CD4-positive, alpha-beta T cell treated with Interleukin-17A for 4 hours (primary cell): ENCODE measurements around the gene ADCY2.
A peak's percentile ranks its signal among the peaks of the same experiment; 100 is the strongest.

Experiments
- DNase-seq: peaks from one replicate; pipeline ENCODE4 v3.0.0-alpha.2; 2020; ENCODE audit warnings: mixed read lengths

The ADCY2 gene

DNA sequence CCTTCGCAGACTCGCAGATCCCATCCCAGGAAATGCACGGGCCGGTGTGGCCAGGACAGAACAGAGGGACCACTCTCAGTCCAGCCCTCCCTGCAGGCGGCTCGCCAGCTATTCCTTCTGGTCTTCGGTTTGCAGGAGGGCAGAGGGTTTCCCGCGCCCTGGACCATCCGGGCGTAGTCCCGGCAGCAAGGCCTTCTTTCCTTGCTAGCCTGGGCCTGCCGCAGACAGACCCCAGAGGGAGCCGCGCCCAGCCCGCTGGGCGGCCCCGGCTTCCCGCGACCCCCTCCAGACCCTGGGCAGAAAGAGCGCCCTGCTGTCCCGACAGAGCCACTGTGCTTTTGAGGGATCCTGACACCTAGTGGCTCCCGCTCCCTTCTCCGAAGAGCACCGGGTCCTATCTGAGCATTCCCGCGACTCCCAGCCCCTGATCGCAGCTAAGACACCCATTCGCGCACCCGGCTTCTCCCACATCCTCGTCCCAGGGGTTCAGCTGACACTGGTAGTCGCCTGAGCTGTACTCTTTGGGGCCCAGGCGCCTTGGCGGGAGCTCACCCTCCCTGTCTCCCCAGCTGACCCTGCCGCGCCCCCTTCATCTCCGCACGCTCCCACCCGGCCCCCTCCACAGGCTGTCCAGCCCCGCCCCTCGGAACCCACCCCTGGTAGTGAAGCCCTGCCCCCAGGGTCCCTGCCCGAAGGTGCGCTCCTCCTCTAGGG, 453.9 kb downstream of the ADCY2 start:
- DNase-seq: peak; percentile 45

DNA sequence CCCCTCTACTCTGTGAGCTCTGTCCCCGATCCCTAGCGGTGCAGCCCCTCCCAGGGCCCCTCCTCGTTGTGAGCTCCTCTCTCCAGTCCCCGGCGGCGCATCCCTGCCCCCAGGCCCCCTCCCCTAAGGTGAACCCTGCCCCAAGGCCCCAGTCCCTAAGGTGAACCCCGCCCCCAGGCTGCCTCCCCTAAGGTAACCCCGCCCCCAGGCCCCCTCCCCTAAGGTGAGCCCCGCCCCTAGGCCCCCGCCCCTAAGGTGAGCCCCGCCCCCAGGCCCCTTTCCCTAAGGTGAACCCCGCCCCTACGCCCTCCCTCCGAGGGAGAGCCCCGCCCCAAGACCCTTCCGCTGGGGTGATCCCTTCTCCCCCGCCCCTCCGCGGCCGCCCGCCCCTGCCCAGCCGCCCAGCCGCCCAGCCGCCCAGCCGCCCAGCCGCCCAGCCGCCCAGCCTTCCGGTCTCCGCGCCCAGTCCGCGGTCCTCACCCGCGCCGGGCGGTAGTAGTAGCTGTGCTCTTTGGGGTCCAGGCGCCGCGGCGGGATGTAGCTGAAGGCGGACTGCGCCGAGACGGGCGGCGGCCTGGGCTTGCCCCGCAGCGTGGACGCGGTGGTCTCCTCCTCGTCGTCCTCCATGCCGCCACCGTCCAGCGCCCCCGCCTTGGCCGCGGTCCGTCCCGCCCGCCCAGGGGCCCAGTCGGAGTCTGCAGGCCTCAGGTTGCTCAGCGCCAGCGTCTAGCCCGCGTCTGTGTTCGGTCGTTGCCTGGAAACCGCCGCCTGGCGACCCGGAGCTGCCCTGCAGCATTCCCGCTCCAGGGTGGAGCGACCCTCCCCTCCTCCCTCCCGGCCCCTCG, 454.7 kb downstream of the ADCY2 start, which contains the start of gene CFAP90:
CFAP90 (minus strand) TSS at position 739 of the 845 bp plus-strand sequence; CDS start at position 627, 112 bp downstream.
- DNase-seq: peak; percentile 76

DNA sequence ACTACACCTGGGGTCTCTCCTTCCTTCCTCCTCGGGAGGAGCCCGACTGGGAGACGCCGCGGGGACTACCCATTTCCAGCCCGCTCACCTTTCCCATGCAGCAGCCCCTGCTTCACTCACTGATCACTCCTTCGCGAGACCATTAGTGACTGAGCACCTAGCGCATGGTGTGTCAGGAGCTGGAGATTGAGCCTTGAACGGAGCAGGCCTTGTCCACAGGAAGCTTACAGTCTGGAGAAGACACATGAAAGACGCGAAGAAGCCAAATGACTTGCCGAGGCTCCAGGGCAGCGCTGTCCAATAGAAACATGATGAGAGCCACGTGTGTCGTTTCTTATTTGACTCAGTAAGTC, 455.3 kb downstream of the ADCY2 start:
- no peak for DNase-seq

DNA sequence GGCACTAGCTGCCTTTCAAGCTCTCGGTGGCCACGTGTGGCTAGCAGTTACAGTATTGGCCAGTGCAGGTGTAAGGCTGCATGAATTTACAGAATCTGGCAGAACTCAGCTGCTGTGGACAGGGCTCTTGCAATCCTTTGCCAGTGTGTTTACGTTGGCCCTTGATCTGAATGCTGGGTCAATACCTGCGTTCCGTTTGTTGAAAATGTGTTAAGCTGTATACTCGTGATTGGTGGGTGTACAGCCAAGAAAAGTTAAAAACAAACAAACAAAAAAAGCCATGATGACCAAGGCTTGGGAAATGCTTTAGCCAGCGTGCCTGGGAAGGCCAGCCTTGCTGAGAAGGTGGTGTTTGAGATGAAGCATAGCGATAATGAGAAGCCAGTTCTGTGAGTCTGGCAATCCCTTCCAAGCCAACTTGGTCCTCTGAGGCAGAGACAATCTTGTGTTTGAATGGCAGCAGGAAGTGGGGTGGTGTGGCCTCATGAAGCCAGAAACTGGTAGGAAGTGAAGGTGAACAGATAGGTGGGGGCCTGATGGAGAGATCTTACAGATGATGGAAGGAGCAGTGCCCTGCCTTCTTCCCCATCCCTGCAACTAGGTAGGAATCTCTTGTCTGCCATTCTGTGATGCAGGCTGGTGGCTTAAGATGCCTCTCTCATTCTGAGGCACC, 455.8 kb downstream of the ADCY2 start:
- DNase-seq: no peak

- no peak for DNase-seq
These were observed 456.6 kb downstream of the ADCY2 start for GRCh38 chr5:7852542-7852941.

DNA sequence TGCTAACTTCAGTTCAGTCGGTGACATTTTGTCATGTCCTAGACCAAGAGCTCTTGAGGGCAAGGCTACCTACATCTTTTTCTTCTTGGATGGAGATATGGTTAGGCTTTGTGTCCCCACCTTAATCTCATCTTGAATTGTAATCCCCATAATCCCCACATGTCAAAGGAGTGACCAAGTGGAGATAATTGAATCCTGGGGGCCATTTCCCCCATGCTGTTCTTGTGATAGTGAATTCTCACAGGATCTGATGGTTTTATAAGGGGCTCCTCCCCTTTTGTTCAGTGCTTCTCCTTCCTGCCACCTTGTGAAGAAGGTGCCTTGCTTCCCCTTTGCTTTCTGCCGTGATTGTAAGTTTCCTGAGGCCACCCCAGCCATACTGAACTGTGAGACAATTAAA, 457.1 kb downstream of the ADCY2 start:
- no peak for DNase-seq

DNA sequence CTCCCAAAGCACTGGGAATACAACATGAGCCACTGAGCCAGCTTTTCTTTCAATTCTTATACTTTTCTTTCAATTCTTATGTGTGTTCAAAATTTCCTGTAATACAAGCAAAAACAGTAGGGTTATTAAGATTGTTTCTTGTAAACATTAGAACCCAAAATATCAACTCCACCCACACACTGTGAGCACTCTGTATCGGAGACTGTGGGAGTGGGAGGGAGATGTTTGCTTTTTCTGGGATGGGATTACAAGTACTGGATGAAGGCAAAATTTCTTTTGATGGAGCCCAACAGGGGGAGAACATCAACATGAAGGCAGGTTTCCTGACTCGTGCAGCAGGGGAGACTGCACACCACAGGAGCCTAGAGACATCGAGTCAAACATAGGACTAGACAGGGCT, 459.7 kb downstream of the ADCY2 start:
- DNase-seq: no peak

- DNase-seq: peak; percentile 41
These were observed 460.9 kb downstream of the ADCY2 start for GRCh38 chr5:7856855-7857254.

DNA sequence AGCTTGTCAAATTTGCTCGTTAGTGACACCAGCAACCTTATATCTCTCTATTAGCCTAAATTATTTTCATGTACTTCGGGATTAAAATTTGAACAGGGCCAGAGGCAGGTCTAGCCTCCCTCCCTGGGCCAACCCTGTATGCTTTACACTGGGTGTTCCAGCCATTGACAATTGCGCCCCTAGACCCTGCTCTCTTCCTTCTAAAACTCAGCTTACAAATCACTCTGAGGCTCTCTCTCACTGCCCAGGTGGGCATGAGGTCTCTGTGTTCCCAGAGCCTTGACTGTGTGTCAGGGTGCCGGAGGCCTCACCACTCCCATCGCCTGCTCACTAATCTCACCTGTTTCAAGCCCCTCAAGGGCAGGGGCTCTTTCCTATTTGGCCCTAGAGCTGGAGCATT, 461.4 kb downstream of the ADCY2 start:
- no peak for DNase-seq

- no peak for DNase-seq
These were observed 462.1 kb downstream of the ADCY2 start for GRCh38 chr5:7857926-7858632.

GRCh38 chr5:7866196-7866595, 470.3 kb downstream of the ADCY2 start:
- DNase-seq: no peak

DNA sequence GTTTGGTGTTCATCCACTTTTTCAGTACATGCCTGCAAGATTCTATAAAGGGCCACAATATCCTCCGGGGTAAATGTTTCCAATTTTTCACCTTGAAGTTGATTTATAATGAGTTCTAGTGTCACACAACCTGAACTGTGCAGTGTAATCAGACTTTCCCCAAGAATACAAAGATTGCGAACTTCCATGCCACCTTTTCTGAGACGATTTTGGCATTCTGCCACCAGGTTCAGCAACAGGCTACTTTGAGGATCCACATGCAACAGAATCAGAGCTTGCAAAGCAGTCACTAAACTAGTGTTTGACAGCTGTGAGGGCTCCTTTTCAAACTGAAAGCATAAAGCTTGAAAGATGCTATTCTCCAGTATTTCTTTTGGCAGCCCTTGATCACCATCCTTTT, 471.3 kb downstream of the ADCY2 start:
- no peak for DNase-seq

- no peak for DNase-seq
These were observed 472.5 kb downstream of the ADCY2 start for GRCh38 chr5:7868427-7868772.

DNA sequence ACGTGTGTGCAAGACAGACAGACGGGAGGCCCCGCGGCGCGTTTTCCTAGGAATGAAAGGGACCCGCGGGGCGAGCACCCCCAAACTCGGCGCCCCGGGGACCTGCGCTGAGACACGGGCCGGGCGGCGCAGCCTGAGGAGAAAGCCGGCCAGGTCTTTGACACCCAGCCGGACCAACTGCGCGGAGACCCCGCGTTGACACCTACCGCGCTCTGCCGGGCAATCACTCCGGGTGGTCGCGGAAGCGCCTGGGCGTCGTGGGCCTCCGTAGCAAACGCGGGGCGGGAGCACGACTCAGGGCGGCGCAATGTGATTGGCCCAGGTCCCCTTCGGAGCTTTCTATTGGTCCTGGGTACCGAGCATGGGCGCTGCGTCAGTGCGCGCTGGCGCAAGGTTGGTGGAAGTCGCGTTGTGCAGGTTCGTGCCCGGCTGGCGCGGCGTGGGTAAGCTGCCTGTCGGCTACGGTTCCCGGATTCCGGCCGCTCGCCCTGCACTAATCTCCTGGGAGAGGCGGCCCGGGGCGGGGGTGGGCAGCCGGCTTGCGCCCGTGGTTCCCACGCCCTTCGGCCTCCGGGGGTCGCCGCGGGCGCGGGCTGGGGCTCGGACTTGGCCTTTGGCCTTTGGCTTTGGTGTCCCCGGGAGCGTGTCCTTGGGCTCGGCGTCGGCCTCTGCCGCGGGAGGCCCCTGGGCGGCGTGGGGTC, 473.0 kb downstream of the ADCY2 start, which contains the start of the genes FASTKD3 and MTRR:
FASTKD3 (minus strand) TSS at position 259 of the 701 bp plus-strand sequence. CDS start 948 bp downstream, outside the sequence.
MTRR (plus strand) TSS at position 376 of the 701 bp plus-strand sequence. CDS start 1,647 bp downstream, outside the sequence.
- DNase-seq: peak; percentile 89

DNA sequence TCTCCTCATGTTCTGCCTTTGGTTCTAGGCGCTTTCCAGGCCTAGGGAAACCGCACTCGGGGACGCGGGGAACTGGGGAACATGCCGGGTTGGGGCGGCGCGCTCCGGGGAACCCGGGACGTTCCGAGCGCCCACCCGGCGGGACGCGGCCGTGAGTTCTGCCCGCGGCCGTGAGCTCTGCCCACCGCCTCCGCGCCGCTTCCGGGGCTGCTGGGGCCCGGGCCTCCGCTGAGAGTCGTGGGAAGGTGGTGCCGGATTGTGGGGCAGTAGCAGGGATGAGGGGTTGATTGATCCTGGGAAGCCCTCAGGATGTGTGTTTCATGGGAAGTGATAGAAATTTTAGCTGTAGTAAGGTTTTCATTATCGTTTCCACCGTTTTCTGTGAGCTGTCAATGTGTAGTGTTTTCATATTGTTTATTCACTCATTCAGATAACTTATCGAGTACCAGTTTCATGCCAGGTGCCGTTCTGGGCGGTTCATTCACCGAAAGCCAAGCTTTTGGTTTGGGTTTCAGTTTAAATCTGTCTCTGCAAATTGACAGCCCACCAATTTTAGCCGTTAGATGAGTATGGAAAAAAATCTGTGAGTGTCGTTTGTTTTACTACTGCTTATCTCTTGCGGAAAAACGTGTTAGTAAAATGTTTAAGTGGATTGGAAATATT, 473.7 kb downstream of the ADCY2 start:
- peak; percentile 37 for DNase-seq

DNA sequence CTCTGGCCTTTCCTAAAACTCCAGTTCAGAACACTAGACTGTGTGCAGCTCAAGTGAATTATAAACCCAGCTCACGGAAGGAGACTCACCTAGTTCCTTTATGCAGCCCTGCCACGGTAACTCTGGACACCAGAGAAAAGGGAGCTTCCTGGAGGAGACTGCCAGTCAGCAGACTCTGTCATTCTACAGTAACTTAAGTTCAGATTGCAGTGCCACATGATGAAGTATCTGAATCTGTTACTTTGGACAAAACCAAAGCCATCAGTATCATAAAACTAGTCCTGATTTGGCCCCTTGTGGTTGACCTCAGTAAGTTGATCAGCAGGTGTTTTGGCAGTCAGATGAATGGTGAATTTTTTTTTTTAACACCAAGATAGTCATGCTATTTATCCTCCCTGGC, 475.7 kb downstream of the ADCY2 start:
- no peak for DNase-seq

GRCh38 chr5:7872517-7873130, 476.7 kb downstream of the ADCY2 start:
- no peak for DNase-seq

GRCh38 chr5:7873216-7873615, 477.3 kb downstream of the ADCY2 start:
- DNase-seq: peak; percentile 54

- DNase-seq: no peak
These were observed 478.7 kb downstream of the ADCY2 start for GRCh38 chr5:7874639-7875038.

GRCh38 chr5:7875151-7875550, 479.2 kb downstream of the ADCY2 start:
- no peak for DNase-seq

GRCh38 chr5:7876867-7877266, 480.9 kb downstream of the ADCY2 start:
- DNase-seq: no peak
